ENCODE measurements around the gene ACD.
A peak's percentile ranks its signal among the peaks of the same experiment; 100 is the strongest.

ACD gene

GRCh38 chr16:67661101-67661761 is 1.2 kb upstream of the ACD start:
- FAIRE-seq: no peak

DNA sequence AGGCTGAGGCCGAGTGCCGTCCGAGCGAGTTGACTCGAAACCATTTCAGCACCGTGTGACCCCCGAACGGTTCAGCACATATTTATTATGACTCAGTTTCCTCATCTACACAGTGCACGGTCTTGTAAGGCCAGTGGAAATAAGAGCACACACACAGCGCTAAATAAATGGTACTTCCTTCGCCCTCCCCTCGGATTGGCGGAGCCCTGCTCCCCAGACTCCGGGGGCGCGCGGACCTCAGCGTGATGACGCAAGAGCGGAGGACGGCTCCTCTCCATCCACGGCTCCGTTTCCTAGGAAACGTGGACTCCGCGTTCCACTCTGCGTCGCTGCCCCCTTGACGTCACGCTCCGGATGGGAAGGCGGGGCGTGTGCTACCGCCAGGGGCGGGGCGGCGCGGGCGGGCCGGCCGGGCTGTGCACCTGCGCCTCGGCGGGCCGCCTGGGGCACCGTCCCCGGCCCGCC is 536 bp upstream of the ACD start, which contains the start of gene PARD6A:
Gene PARD6A (plus strand): TSS at position 397 of the 465 bp plus-strand sequence. CDS start 79 bp downstream, outside the sequence.
- peak; percentile 93 for FAIRE-seq

- FAIRE-seq: no peak
Measured at GRCh38 chr16:67658849-67659674, 998 bp downstream of the ACD start.

GRCh38 chr16:67657751-67658518 is 2.1 kb downstream of the ACD start:
- FAIRE-seq: no peak

- no peak for FAIRE-seq
Measured at GRCh38 chr16:67657017-67657608, 2.9 kb downstream of the ACD start.

GRCh38 chr16:67656344-67657016 is 3.6 kb downstream of the ACD start:
- no peak for FAIRE-seq

GRCh38 chr16:67655363-67655762 is 4.7 kb downstream of the ACD start:
- no peak for FAIRE-seq

DNA sequence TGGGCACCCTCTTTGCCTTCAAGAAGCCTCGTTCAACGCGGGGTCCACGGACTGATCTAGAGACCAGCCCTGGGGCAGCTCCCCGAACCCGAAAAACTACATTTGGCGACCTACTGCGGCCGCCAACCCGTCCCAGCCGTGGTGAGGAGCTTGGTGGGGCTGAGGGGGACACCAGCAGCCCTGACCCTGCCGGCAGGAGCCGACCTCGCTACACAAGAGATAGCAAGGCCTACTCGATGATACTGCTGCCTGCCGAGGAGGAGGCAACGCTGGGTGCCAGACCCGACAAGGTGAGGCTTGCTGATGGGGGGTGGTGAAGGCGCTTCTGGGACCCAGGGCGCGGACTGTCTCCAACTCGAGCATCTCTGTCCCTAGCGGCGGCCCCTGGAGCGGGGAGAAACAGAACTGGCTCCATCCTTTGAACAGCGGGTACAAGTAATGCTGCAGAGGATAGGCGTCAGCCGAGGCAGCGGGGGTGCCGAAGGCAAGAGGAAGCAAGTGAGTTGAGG is 5.6 kb downstream of the ACD start:
- no peak for FAIRE-seq

DNA sequence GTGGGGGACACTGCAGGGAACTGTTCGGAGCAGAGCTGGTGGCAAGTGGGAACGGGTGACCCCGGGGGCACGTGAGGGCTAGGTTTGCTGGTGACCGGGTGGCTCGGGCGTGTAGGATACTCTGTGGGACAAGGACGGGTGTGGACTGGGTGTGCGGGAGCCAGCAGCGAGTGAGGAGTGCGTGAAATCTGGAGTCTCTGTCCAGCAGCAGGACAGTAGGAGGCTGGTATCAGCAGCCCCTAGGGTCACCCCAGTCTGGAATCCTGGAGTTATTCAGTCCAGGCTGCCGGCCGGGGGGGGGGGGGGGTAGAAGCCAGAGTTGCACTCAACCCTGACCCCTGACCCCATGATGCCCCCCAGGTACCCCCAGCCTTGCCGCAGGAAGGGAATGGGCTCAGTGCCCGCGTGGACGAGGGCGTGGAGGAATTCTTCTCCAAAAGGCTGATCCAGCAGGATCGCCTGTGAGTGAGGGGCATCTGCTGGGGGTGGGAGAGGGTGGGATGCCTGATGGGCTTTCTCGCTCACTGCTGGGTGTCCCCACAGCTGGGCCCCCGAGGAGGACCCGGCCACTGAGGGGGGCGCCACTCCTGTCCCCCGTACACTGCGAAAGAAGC is 6.2 kb downstream of the ACD start:
- no peak for FAIRE-seq

- no peak for FAIRE-seq
Measured at GRCh38 chr16:67653128-67653788, 6.8 kb downstream of the ACD start.

- no peak for FAIRE-seq
Measured at GRCh38 chr16:67652578-67653127, 7.4 kb downstream of the ACD start.

- no peak for FAIRE-seq
Measured at GRCh38 chr16:67651847-67652246, 8.2 kb downstream of the ACD start.

DNA sequence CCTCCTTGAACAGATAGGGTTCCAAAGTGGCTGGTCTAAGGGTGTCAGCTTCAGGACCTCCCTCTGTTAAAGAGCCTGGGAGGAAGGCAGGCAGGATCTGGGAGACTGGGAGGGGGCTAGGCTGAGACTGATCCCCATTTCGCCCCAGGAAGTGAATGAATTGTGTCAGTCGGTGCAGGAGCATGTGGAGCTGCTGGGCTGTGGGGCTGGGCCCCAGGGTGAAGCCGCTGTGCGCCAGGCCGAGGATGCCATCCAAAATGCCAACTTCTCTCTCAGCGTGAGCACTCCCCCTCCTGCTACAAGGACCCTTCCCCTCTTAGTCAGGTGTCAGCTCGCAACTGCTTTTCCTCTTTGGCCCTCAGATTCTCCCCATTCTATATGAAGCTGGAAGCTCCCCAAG is 9.0 kb downstream of the ACD start:
- FAIRE-seq: no peak

- FAIRE-seq: no peak
Measured at GRCh38 chr16:67650023-67650422, 10.0 kb downstream of the ACD start.

GRCh38 chr16:67649494-67649931 is 10.5 kb downstream of the ACD start:
- FAIRE-seq: no peak

DNA sequence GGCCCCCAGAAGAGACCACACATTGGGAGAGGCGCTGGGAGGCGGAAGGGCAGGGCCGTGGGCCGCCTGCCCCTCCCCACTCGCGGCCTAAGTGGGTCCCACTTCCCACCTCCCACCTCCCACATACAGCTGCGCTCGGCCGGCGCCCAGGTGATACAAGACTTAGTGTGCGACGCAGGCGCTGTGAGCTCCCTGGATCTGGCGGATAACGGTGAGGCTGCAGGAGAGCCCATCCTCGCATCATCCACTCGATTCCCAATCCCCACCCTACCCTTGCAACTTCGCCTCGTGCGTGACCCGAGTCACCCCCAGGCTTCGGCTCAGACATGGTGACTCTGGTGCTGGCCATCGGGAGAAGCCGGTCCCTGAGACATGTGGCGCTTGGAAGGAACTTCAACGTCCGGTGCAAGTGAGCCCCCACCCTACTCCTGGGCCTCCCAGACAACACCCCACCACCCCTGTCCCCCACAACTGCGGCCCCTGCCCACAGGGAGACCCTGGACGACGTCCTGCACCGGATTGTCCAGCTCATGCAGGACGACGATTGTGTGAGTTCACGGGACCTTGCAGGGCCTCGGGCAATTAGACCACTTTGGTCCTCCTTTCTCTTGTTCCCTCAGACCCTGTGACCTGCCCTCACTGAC is 11.2 kb downstream of the ACD start:
- no peak for FAIRE-seq

DNA sequence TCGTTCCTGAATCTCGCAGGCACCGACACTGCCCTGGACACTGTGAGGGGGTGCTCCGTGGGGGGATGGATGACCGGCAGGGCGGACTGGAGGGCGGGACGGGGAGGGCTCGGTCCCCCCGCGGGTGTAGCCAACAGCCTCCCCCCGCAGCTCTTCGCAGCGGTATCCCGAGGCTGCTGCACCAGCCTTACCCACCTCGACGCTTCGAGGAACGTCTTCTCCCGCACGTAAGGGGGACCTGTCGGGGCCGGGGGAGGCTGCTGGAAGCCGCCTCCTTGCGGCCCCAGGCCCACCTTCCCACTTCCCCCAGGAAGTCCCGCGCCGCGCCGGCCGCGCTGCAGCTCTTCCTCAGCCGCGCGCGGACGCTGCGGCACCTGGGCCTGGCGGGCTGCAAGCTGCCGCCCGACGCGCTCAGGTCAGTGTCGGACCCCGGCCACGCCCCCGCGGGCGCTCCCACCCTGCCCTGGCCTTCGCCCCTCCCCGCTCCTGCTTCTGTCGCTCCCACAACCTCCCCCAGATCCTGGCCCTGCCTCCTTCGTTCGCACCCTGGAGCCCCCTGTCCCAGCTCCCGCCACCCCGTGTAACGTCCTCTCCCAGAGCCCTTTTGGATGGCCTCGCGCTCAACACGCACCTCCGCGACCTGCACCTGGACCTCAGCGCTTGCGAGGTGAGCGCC is 11.8 kb downstream of the ACD start:
- no peak for FAIRE-seq

DNA sequence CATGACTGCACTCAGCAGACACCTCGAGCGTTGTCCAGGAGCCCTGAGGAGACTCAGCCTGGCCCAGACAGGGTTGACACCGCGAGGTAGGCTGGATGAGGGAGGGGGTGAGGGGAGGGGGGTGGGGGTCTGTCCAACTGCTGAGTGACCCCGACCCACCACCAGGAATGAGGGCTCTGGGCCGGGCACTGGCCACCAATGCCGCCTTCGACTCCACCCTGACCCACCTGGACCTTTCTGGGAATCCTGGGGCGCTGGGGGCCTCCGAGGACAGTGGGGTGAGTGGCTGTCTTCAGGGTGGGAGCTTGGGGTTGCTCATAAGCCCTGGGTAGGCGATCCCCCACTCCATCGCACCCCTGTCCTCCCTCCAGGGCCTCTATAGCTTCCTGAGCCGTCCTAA is 12.4 kb downstream of the ACD start:
- no peak for FAIRE-seq

DNA sequence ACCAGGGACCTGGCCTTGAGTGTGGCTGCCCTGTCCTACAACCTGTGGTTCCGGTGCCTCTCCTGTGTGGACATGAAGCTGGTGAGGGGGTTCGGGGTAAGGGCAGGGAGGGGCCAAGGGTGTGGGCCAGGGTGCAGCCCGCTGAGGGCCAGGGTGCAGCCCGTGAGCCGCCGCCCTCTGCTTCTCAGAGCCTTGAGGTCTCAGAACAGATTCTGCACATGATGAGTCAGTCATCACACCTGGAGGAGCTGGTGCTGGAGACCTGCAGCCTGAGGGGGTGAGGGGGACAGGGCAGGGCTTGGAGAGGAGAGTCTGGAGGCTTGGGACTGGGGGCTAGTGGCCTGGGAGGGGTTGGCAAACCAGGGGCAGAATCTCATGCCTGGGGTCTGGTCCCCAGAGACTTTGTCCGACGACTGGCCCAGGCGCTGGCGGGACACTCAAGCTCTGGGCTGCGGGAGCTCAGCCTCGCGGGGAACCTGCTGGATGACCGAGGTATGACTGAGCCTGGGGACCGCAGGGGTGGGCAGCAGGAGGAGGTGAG is 12.9 kb downstream of the ACD start:
- FAIRE-seq: no peak

Measured in A204.1 (cell line).